SK-N-SH treated with all-trans-retinoic acid at 6 μM for 48 hours (cell line): Measurements from ENCODE around the gene SLC35D2.

Experiments
- SNAI2 ChIP-seq: fragments of 250-450 bp; sonication (Bioruptor Pico); IDR thresholded peaks from 2 replicates; pipeline ENCODE4 v1.5.0; 2020; ENCODE audit warnings: mild to moderate bottlenecking, moderate library complexity
- TF ChIP-seq, protein P1 (sequence below): fragments of 250-450 bp; sonication (Bioruptor Pico); IDR thresholded peaks from 2 replicates; pipeline ENCODE4 v1.8.0; 2020; ENCODE audit warnings: mild to moderate bottlenecking, moderate library complexity, borderline replicate concordance

- TF ChIP-seq, protein P1, sequence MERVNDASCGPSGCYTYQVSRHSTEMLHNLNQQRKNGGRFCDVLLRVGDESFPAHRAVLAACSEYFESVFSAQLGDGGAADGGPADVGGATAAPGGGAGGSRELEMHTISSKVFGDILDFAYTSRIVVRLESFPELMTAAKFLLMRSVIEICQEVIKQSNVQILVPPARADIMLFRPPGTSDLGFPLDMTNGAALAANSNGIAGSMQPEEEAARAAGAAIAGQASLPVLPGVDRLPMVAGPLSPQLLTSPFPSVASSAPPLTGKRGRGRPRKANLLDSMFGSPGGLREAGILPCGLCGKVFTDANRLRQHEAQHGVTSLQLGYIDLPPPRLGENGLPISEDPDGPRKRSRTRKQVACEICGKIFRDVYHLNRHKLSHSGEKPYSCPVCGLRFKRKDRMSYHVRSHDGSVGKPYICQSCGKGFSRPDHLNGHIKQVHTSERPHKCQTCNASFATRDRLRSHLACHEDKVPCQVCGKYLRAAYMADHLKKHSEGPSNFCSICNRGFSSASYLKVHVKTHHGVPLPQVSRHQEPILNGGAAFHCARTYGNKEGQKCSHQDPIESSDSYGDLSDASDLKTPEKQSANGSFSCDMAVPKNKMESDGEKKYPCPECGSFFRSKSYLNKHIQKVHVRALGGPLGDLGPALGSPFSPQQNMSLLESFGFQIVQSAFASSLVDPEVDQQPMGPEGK (CRISPR knock-in tag): no peak
- TF ChIP-seq SNAI2 (CRISPR knock-in tag): no peak
These were observed 94.1 kb downstream of the SLC35D2 start for GRCh38 chr9:96289392-96289791.
